HL-60/S4 treated with retinoic acid at 250 ng/mL for 4 days and 3 days (cell line): ENCODE data around the gene BBS1.
"Not testable (repeated sequence)": the region's sequence is repeated elsewhere in the genome, so short reads cannot be mapped to it uniquely, and the experiment has no call there.

ENCODE experiments used
- in situ Hi-C: fragments of 300-500 bp; cut with MboI; formaldehyde crosslinking; loops from 2 replicates; pipeline ENCODE4 v1.7.0; 2022; ENCODE audit warnings: low sequenced_read_pairs

The BBS1 gene

DNA sequence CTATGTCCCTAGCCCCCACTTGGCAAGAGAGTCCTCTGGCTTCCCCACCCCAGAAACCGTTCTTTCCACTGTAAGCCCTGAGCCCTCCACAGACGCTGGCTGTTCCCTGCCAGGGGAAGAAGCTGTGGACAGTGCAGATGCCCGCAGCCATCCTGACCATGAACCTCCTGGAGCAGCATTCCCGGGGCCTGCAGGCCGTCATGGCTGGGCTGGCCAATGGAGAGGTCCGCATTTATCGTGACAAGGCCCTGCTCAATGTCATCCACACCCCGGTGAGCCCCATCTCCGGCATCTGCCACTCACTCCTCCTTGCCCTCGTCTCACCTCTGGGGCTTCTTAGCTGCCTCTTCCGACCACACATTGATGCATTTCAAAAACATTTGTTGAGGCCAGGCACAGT, 13.2 kb downstream of the BBS1 start:
- in situ Hi-C loops: no loop called here

DNA sequence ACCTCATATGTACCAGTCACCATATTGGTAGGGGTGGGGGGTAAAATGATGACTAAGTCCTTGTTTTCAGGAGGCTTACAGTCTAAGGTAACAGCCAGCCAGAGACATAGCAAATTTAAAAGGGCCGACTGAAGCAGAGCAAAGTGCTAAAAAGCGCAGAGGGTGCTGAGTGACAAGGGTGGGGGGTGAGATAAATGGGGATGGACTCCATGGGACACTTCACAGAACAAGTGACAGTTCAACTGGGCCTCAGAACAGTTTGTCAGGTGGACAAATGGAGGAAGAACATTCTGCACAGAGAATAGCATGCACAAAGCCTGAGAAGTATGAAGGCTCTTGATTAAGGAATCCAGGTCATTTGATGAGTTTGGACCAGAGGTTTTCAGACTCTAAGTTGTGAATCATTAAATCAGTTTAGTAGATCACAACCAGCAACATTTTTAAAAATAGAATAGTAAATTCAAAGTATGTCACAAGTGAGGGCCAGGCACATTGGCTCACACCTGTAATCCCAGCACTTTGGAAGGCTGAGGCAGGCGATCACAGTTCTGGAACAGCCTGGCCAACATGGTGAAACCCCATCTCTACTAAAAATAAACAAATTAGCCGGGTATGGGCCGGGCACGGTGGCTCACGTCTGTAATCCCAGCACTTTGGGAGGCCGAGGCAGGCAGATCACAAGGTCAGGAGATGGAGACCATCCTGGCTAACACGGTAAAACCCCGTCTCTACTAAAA, 14.0 kb downstream of the BBS1 start:
- in situ Hi-C loops: no loop called here

DNA sequence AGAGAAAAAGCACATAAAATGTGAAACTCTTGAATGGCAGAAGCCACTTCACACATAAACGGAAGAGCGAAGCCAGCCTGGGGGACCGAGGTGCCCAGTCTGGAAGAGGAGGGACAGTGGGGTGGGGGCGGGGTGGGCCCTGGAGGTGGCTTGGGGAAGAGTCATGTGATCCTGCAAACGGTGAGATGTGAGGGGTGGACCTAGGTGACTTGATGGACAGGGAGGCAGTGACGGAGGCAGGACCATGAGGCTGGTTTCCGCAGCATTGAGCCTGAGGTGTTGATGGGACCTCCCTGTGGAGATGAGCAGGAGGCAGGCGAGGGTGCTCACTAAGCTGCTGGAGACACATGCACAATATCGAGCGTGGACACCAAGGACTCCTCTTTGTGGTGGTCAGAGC, 18.6 kb downstream of the BBS1 start:
- in situ Hi-C loops: no loop called here

DNA sequence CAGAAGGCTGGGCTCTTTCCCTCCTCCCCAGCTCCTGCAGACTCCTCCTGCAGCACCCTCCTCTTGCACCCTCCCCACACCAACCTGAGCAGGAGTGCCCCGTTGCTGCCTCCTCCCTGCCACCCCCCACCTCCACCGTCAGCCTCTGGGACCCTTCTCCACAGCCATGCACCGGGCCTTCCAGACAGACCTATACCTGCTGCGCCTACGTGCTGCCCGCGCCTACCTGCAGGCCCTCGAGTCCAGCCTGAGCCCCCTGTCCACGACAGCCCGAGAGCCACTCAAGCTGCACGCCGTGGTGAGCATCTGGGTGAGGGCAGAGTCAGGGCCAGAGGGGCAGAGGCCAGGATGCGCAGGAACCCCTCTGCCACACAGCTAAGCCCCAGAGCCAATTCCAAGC, 19.2 kb downstream of the BBS1 start:
- in situ Hi-C loops: no loop called here

DNA sequence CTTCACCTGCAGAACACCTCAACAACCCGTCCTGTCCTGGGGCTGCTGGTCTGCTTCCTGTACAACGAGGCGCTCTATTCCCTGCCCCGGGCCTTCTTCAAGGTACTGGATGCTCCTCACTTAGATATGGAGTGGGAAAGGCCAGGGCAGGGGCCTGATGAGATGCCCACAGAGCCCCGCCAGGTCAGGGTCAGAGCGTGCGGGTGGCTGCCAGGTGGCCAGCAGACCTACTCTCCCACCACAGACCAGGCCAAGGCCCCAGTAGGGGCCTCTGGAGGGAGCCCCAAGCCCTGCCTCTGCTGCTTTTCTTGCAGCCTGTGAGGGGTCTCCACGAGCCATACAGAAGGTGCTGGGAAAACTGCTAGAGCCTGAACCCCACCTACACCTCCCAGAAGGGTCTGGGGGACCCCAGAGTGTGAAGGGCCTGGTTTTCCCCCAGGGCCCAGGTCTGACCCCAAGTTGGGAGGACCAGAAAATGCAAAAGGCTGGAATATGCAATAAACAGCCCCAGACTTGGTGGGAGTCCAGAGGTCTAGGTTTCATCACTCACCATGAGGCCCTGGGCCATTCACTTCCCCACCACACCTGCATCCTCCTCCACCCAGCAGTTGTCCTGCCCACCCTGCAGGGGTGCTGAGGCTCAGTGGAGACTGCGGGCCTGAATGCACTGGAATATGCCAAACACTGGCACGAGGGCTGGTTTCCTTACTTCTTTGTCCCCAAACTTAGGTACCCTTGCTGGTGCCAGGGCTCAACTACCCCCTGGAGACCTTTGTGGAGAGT, 20.7 kb downstream of the BBS1 start:
- in situ Hi-C loops: no loop called here

DNA sequence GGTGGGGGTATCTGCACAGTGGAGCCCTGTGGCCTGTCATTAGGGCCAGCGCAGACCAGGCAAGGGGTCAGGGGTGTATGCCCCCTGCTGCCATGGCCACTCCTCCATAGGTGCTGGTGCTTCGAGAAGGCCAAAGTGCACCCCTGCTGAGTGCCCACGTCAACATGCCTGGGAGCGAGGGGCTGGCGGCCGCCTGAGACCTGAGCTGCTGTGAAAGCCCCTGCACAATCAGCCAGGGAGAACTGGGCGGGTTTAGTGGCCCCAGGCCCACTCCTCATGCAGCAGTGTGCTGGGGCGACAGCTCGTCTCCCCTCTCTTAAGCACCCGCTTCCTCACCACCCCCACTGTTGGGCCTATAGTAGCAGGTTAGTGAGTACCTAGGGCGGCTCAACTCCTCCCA, 21.4 kb downstream of the BBS1 start:
- in situ Hi-C loops: no loop called here

DNA sequence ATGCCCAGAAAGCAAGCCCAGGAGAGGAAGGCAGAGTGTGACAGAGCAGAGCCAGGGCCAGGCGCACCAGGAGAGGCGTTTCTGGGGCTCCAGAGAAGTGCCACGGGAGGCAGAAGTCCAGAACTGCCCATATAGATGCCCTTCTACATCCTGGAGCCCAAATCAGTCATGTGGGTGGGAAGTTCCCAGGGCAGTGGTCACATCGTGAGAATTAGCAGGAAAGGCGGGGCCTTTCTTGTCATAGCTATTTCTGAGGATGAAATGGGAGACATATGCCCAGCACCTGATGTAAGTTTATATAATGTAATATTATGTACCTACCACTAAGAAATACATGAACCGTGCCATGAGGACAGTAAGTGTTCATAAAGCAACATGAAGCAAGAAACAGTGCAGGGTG, 22.3 kb downstream of the BBS1 start:
- in situ Hi-C loops: no loop called here

DNA sequence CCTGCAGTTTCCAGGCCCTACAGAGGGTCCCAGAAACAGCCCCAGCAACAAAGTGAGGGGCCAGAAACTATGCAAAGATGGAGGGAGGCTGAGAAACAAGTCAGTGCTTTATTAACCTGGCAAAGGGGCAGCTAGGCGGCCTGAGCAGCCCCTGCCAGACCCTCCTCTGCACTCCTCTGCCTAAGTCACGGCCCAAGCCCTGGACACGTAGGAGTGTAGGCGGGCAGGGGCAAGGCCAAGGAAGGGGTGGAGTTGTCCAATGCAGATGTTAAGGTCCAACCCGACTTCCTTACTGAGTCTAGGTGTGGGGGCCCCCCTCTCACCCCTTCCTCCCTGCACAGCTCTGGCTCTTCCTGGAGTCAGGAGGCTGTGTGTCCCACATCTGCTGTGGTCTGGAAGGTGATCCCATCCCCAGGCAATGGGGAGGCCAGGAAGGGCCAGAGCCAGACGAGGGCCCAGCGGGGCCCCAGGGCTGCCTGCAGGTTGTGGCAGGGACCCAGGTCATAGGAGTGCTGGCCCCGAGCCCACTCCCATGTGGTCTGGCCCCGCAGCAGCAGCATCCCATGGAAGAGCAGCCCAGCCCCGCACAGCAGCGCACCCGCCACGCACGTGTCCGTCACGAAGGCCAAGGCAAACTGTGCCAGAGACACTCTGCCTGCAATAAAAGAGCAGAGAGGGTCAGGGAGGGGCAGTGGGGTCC, 28.9 kb downstream of the BBS1 start:
- in situ Hi-C loops: no loop called here

DNA sequence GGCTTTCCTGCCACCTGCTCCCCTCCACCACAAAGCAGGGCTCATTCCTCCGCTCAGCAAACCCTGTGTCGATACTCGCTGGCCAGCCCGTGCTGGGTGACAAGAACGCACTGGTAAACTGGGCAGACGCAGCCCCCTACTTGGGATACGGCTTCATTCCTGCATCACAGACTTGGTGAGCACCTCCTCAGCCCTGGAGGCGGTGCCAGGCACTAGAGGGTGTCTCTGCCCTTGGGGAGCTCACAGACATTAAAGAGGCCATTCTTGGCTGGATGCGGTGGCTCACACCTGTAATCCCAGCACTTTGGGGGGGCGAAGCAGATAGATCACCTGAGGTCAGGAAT, 29.4 kb downstream of the BBS1 start:
- in situ Hi-C loops: no loop called here

DNA sequence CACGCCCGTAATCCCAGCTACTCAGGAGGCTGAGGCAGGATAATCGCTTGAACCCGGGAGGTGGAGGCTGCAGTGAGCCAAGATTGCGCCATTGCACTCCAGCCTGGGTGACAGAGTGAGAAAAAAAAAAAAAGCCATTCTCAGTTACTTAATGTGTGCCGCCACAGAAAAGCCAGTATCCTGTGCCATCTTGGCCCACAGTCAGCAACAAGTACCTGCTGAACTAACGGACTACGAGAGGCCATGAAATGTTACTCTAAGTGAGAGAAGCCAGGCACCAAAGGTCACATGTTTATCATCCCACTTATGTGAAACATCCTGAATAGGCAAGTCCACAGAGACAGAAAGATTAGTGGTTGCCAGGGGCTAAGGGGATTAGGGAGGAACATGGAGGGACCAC, 30.2 kb downstream of the BBS1 start:
- in situ Hi-C loops: not testable (repeated sequence)

DNA sequence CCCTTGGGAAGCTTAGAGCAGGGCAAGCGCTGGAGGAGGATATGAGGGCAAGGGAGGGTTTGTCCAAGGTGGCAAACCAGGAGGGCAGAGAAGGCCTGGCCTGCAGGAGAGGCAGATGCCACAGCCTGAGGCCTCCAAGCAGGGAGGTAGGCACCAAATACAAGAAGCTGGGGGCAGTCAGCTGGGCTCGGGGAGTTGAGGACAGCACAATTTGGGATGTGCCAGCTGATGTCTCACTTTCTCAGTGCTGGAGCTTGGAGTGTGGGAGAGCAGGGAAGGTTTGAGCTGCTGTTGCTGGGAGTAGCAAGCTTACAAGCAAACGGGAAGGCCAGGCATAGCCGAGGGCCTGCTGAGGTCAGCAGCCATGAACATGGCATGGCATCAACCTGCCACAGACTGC, 31.5 kb downstream of the BBS1 start:
- in situ Hi-C loops: no loop called here

DNA sequence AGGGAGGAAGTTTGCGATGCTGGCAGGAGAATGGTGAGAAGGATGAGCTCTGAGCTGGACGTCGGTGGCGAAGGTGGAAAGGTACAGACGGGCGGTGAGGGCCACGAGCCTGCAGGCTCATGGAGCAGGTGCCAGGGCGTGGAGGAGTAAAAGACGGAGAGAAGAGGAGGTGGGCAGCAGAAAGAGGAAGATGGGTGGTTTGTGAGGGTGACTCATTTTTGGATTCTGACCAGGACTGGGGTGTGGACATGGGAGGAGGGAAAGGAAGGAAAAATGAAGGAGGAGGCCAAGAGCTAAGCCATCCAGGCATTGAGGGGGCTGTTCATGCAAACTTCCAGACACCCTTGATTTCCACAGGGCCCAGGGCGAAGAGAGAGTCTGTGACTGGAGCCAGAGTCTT, 31.9 kb downstream of the BBS1 start:
- in situ Hi-C loops: no loop called here

DNA sequence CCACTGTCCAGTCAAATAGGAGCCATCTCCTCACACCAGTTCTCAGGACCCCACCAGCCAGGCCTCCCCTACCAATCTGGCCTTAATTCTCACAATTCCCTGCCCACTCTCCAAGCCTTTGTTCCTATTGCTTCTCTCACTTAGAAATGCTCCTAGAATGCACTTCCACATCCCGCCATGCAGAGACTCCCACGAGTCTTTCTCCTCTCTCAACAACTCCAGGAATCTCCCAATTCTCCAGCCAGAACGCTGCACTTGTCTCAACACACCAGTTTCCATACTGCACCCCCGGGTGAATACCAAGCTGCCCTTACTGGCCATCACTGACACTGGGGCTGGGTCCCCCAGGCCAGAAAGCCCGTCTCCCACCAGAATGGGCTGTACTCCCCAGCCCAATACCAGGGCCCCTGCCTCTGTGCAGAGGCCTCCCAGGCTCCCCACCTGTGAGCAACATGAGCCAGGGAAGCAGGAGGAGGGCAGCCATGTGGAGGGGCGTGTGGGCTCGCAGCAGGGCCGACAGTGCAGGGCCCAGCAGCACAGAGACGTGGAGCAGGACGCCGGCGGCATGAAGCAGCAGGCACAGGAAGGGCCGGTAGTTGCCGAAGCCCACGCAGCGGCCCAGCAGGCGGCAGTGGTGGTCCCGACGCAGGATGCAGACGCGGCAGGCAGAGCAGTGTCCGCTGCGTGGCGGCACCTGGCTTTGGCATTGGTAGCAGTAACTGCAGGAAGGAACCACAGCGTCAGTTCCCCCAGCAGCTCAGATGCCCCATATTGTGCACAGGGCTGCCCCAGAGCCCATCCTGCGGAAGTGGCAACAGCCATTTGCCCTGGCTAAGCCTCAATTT, 33.0 kb downstream of the BBS1 start:
- in situ Hi-C loops: no loop called here

DNA sequence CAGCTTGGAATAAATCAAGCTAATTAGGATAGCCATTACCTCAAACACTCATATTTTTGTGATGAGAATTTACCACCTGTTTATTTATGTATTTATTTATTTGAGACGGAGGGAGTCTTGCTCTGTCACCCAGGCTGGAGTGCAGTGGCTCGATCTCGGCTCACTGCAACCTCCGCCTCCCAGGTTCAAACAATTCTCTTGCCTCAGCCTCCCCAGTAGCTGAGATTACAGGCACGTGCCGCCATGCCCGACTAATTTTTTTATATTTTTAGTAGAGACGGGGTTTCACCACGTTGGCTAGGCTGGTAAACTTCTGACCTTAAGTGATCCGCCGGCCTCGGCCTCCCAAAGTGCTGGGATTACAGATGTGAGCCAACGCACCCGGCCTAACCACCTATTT, 34.5 kb downstream of the BBS1 start:
- in situ Hi-C loops: not testable (repeated sequence)

DNA sequence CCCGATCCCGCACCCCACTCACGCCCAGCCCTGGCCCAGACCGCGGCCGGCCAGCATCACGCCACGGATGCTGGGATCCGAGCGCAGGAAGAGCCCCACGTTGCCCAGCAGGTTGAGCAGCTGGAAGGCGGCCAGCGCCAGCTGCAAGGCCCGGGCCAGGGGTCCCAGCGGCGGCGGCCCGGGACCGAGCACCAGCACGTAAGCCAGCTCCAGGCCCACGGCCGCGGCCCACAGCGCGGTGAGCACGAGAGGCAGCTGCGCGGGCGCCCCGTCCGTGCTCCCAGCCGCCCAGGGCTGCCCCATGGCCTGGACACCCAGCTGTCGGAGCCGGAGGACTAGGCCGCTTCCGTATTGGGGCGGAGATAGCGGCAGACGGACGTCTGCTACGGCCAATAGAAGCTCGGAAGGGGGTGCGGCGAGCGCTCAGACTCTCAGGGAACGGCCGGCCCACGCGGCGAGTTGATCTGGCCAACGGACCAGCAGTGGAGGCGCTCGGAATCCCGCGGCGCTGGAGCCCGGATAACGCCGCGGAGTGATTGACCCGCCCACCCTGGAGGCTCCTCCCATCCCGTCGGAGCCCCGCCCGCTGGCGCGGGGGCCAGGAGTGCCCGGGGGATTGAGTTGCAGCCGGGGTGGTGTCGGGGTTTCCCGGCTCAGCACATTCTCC, 35.4 kb downstream of the BBS1 start, which contains the start of gene ZDHHC24:
ZDHHC24 (minus strand) TSS at position 348 of the 667 bp plus-strand sequence; CDS start at position 303, 45 bp downstream.
- in situ Hi-C loops: no loop called here

DNA sequence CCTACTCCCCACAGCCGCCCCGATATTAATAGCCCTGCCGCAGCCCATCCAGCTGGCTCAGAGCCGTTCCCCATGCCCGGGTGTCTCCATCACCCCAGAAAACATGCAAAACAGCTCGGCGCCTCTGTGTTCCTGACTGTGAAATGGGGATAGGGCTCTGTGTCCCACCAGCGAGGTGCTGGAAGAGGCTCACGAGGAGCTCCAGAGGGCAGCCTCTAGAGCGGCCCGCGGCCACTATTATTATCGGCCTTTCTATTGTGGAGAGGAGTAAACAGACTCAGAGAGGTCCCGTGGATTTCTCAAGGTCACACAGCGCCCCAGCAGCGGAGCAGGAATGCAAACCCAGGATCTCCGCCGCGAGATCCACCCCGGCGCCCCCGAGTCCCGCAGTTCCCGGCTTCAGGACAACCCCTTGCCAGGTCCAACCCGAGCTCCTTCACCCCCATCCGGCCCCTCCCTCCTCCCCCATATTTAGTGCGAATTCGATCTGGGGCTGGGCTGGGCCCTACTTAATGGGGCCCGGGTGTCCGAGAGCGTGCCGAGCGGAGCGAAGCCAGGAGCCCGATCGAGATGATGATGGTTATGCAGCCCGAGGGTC, 36.0 kb downstream of the BBS1 start, which contains the start of gene ACTN3:
ACTN3 (plus strand) TSS at position 536 of the 598 bp plus-strand sequence; CDS start at position 571, 35 bp downstream.
- in situ Hi-C loops: no loop called here

DNA sequence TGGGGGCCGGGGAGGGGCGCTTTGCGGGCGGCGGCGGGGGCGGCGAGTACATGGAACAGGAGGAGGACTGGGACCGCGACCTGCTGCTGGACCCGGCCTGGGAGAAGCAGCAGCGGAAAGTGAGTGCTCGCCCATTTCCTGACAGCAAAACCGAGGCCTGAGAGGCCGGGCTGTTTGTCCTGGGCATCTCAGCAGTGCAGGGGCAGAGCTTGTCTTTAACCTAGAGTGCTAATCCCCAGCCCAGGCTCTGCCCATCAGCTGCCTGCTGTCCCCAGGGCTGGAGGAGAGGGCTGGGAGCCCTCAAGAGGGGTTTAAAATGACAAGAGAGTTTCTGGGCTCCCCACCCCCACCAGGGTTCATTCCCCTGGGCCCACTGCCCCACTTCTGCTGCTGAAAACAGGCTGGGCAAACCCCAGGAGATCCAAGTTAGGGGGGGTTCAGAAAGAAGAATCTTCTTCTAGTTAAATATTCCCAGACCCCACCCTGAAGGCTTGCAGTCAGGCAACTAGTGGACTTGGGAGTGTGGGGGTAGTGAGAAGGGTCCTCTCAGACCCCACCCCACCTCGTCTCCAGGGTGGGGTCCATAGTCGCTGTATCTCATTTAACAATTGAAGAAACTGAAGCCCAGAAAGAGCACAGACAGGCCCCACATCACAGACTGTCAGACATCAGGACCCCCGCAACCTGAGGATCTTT, 36.7 kb downstream of the BBS1 start:
- in situ Hi-C loops: no loop called here

DNA sequence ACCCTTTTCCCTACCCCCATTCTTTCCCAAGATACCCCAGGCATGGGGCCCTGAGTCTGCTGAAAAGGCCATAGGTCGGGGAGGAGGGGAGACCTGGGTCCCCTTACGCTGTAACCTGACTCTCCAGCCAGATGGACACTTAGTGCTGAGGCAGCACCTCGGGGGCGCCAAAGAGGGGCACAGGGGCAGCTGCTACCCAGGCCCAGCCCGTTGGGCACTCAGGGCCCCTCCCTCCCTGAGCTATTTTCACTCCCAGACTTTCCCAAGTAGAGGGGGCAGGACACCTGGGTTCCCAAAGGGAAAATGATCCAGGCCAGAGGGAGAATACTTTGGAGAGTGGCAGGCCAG, 37.2 kb downstream of the BBS1 start:
- in situ Hi-C loops: no loop called here

DNA sequence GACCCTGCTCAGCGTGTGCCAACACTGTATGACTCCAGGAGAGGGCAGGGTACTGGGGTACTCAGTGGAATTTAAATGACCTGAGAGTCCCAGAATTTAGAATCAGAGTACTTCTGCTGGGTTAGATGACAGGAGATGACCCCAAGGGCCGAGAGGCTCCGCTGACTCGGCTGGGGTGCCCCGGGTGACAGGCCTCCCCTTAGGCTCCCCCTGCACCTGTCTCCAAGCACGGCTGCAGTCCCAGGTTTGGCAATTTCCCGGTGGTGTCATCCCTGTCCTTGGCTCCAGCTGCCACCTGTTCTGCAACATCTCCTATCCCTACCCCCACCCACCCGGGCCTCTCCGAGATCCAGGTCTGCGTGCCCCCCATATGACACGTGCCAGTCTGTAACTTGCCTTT, 37.6 kb downstream of the BBS1 start:
- in situ Hi-C loops: no loop called here
